MG63 (cell line): ENCODE measurements around the gene ARHGEF10L. TPM values are rescaled to one million over a fixed set of nuclear protein-coding genes. Genes with fewer than 3 reads are reported as not detected.

ENCODE experiments used
- DNase-seq: peaks from one replicate; pipeline ENCODE4 v3.0.0-alpha.2; 2020
- H3K27me3 ChIP-seq: fragments of 250-450 bp; sonication (Bioruptor Pico); 2 replicates; pipeline ENCODE4 v1.5.1; 2020; ENCODE audit warnings: mild to moderate bottlenecking, moderate library complexity
- H3K36me3 ChIP-seq: fragments of 250-450 bp; sonication (Bioruptor Pico); 2 replicates; pipeline ENCODE4 v1.5.1; 2020; ENCODE audit warnings: mild to moderate bottlenecking, moderate library complexity
- H3K4me3 ChIP-seq: fragments of 250-450 bp; sonication (Bioruptor Pico); 2 replicates; pipeline ENCODE4 v1.5.1; 2020; ENCODE audit warnings: mild to moderate bottlenecking, moderate library complexity
- H3K9me3 ChIP-seq: fragments of 250-450 bp; sonication (Bioruptor Pico); 2 replicates; pipeline ENCODE4 v1.5.1; 2020; ENCODE audit warnings: mild to moderate bottlenecking, moderate library complexity
- total RNA-seq: library from RNA; depleted of rRNA; stranded (reverse); fragments of >200 nt; shearing (Covaris generic); gene quantifications from 2 replicates; pipeline ENCODE4 v1.2.3, GENCODE V29; 2014; ENCODE audit warnings: low replicate concordance

ARHGEF10L gene
- total RNA-seq, 1 experiment from 2014 or later = 15.9 TPM

- Histone ChIP-seq H3K27me3 (no peaks in the 10 kb centered on the region), H3K9me3 (no peaks in the 10 kb centered on the region), H3K4me3 (no peak overlapping the region), H3K36me3 (no peaks in the 10 kb centered on the region; the same call in 1 of the 2 replicates)
- no peak for DNase-seq
Measured at GRCh38 chr1:17594026-17594425, 54.5 kb downstream of the ARHGEF10L start.

- H3K36me3 ChIP-seq = no peaks in the 10 kb centered on the region; the same call in 1 of the 2 replicates
- DNase-seq = no peak
Measured at GRCh38 chr1:17594690-17595601, 55.4 kb downstream of the ARHGEF10L start.

DNA sequence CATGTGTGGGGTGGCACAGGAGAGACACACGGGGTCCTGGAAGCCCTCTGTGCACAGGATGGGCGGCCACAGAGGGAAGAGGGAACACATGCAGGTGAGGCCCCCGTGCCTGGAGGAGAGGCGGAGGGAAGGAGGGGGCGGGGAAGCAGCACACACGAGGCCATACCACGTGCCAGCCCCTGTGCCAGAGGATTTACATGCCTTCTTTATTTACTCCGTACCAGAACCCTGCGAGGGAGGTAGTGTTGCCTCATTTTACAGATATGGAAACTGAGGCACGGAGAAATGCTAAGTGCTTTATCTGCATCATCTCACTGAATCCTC, 56.1 kb downstream of the ARHGEF10L start:
- H3K4me3 ChIP-seq = no peak overlapping the region
- H3K36me3 ChIP-seq = no peaks in the 10 kb centered on the region; the same call in 1 of the 2 replicates
- no peak for DNase-seq
- H3K9me3 ChIP-seq = no peaks in the 10 kb centered on the region
- H3K27me3 ChIP-seq = no peaks in the 10 kb centered on the region

More at GRCh38 chr1:17594690-17595601, 55.4 kb downstream of the ARHGEF10L start:
- H3K9me3 ChIP-seq = no peaks in the 10 kb centered on the region
- no peaks in the 10 kb centered on the region for H3K27me3 ChIP-seq
- H3K4me3 ChIP-seq = no peak overlapping the region

GRCh38 chr1:17596186-17596585, 56.7 kb downstream of the ARHGEF10L start:
- Histone ChIP-seq H3K36me3 (no peaks in the 10 kb centered on the region), H3K9me3 (no peaks in the 10 kb centered on the region), H3K4me3 (no peak overlapping the region), H3K27me3 (no peaks in the 10 kb centered on the region)
- DNase-seq = no peak

DNA sequence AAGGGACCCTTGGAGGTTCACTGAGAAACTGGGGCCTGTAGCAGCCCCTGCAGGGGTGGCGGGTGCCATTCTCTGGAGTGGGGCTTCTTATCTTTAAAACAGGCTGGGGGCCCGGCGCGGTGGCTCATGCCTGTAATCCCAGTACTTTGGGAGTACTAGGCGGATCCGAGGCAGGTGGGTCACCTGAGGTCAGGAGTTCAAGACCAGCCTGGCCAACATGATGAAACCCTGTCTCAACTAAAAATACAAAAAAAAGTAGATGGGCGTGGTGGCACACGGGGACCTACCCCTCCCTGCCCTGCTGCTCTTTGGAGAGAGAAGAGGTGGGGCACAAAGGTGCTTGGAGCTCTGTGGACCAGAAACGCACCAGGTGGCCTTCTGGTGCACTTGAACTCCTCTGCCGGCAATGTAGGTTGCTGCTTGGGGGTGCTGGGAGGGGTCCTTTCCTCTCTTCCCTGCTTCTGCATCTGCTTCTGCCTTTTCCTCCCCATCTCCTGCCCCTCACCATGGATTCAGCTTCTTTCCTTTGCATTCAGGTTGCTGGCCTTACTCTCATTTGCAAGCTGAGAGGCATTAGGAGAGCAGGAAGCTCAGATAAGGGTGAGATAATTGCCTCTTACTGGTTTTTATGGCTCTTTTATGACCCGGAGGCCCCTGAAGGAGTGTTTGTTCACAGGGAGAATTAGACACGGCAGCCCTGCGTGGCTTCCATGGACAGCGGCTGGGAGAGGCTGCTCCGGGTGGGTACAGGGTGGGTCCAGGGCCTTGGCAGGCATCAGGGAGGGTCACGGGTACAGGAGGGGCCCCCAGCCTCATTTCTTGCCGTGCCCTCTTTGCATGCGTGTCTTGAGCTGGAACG, 57.4 kb downstream of the ARHGEF10L start:
- H3K27me3 ChIP-seq = no peaks in the 10 kb centered on the region
- H3K9me3 ChIP-seq = no peaks in the 10 kb centered on the region
- no peaks in the 10 kb centered on the region for H3K36me3 ChIP-seq
- no peak for DNase-seq
- no peak overlapping the region for H3K4me3 ChIP-seq

GRCh38 chr1:17597651-17598050, 58.2 kb downstream of the ARHGEF10L start:
- H3K27me3 ChIP-seq = no peaks in the 10 kb centered on the region
- H3K4me3 ChIP-seq = no peak overlapping the region
- H3K9me3 ChIP-seq = no peaks in the 10 kb centered on the region
- no peak for DNase-seq
- no peaks in the 10 kb centered on the region for H3K36me3 ChIP-seq

DNA sequence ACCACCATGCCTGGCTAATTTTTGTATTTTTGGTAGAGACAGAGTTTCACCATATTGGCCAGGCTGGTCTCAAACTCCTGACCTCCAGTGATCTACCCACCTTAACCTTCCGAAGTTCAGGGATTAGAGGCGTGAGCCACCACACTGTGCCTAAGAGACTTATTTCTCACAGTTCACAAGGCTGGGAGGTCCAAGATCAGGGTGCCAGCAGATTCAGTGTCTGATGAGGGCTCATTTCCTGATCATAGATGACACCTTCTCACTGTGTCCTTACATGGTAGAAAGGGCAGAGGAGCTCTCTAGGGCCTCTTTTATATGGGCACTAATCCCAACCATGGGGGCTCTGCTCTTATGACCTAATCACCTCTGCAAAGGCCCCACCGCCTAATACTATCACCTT, 58.8 kb downstream of the ARHGEF10L start:
- Histone ChIP-seq H3K36me3 (no peaks in the 10 kb centered on the region), H3K9me3 (no peaks in the 10 kb centered on the region), H3K4me3 (no peak overlapping the region), H3K27me3 (no peaks in the 10 kb centered on the region)
- no peak for DNase-seq

GRCh38 chr1:17599291-17599953, 59.9 kb downstream of the ARHGEF10L start:
- no peaks in the 10 kb centered on the region for H3K27me3 ChIP-seq
- H3K4me3 ChIP-seq = no peak overlapping the region
- H3K9me3 ChIP-seq = no peaks in the 10 kb centered on the region
- no peaks in the 10 kb centered on the region for H3K36me3 ChIP-seq
- DNase-seq = no peak

DNA sequence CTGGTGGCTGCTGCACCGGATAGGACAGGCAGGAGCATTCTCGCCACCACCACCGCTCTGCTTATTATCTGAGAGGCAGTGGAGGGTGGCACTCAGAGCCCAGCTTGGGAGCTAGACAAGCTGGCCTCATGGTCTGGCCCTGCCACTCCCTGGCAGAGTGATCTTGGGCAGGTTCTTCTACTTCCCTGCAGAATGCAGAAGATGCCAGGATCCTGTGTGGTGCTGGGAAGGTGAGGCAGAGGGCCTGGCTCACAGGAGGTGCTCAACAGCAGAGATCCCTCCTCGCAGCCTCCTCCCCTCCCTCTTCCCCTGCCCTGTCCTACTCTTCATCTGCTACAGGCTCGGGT, 60.4 kb downstream of the ARHGEF10L start:
- no peaks in the 10 kb centered on the region for H3K36me3 ChIP-seq
- H3K4me3 ChIP-seq = no peak overlapping the region
- DNase-seq = no peak
- no peaks in the 10 kb centered on the region for H3K9me3 ChIP-seq
- H3K27me3 ChIP-seq = no peaks in the 10 kb centered on the region

DNA sequence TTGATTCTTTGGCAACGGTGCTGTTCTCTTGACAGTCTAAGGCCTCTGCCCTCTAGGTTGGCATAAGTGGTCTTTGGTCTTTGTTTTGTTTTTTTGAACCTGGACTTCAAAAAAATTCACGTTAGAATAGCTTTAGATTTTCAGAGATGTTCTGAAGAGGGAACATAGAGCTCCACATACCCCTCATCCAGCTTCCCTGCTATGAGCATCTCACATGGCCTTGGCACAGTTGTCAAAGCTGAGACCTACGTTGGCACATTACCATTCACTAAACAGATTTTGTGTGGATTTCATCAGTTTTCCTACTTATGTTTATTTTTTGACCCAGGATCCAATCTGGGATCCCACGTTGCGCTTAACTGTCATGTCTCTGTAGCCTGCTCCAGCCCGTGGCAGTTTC, 60.8 kb downstream of the ARHGEF10L start:
- Histone ChIP-seq H3K27me3 (no peaks in the 10 kb centered on the region), H3K36me3 (no peaks in the 10 kb centered on the region), H3K9me3 (no peaks in the 10 kb centered on the region), H3K4me3 (no peak overlapping the region)
- DNase-seq = no peak

GRCh38 chr1:17601643-17602382, 62.3 kb downstream of the ARHGEF10L start:
- no peak for DNase-seq
- H3K27me3 ChIP-seq = no peaks in the 10 kb centered on the region
- H3K4me3 ChIP-seq = no peak overlapping the region
- peaks cover 3% of the 10 kb centered on the region for H3K36me3 ChIP-seq
- no peaks in the 10 kb centered on the region for H3K9me3 ChIP-seq

GRCh38 chr1:17603091-17603841, 63.8 kb downstream of the ARHGEF10L start:
- no peak for DNase-seq
- H3K9me3 ChIP-seq = no peaks in the 10 kb centered on the region
- H3K4me3 ChIP-seq = no peak overlapping the region
- peaks cover 6% of the 10 kb centered on the region for H3K36me3 ChIP-seq
- H3K27me3 ChIP-seq = no peaks in the 10 kb centered on the region

- H3K36me3 ChIP-seq = peaks cover 6% of the 10 kb centered on the region
- no peak overlapping the region for H3K4me3 ChIP-seq
- H3K27me3 ChIP-seq = no peaks in the 10 kb centered on the region
- no peaks in the 10 kb centered on the region for H3K9me3 ChIP-seq
- DNase-seq = no peak
Measured at GRCh38 chr1:17605582-17606344, 66.3 kb downstream of the ARHGEF10L start.

DNA sequence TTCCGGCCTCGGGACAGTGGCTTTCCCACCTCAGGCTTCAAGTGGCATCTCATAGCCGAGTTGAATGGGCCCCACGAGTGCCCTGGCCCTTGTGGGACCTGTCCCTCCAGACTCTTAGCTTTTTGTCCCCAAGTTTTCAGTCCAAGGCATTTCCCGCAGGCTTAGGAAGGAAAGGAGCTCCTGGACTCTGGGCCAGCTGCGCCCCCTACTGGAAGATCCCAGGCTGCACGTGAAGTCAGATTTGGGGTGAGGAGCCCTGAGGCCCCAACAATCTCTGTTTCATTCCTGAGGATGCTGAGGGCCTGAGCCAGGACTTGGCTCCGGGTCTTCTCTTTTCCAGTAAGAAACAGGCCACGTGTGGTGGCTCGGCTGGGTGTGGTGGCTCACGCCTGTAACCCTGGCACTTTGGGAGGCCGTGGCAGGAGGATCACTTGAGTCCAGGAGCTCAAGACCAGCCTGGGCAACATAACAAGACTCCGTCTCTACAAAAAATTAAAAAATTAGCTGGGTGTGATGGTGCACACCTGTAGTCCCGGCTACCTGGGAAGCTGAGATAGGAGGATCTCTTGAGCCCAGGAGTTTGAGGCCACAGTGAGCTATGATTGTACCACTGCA, 67.4 kb downstream of the ARHGEF10L start:
- no peaks in the 10 kb centered on the region for H3K27me3 ChIP-seq
- H3K4me3 ChIP-seq = no peak overlapping the region
- no peaks in the 10 kb centered on the region for H3K9me3 ChIP-seq
- H3K36me3 ChIP-seq = peaks cover 6% of the 10 kb centered on the region
- peak; percentile 41 for DNase-seq
